Fibroblast of lung (primary cell): ENCODE results near the gene LYPD5.

Experiments
- CTCF ChIP-seq, 2 donors: IDR thresholded peaks in 1 of 2; conservative IDR thresholded peaks in 1 of 2; 1 replicate in 1 of 2; 2 replicates in 1 of 2; pipeline ENCODE4 v1.5.1; 2011 to 2012; ENCODE audit warnings: low read length in 2 of 2, control low read depth in 1 of 2, inconsistent platforms in 1 of 2, low read depth in 1 of 2, mild to moderate bottlenecking in 1 of 2
- EZH2 ChIP-seq: IDR thresholded peaks from 2 replicates; pipeline ENCODE4 v1.5.1; 2012; ENCODE audit warnings: low read length, control low read depth, mild to moderate bottlenecking; ENCODE audit errors: missing control alignments

- TF ChIP-seq CTCF (conservative IDR thresholded peaks at IDR 0.05 in 1 of 2, IDR thresholded peaks at IDR 0.05 in 1 of 2; ENCODE audit: low read depth in 1 of 2, low read length in 2 of 2) (no peak), EZH2 (no peak)
Observed at GRCh38 chr19:43767818-43768217, 34.4 kb downstream of the LYPD5 start.
